ENCODE data around the gene LTBP2. TPM values are rescaled to one million over a fixed set of nuclear protein-coding genes. Genes with fewer than 3 reads are reported as not detected.

The LTBP2 gene
- total RNA-seq, 1 donor, result 157 TPM

Other genes with a start within 250 kb of the LTBP2 start
- gene SYNDIG1L, start 186.0 kb downstream of the LTBP2 start, total RNA-seq (ENCODE audit: low replicate concordance), result not detected in 2 replicates
- gene NPC2, start 118.9 kb downstream of the LTBP2 start, total RNA-seq (ENCODE audit: low replicate concordance), result 189 and 291 TPM in 2 replicates
- gene ISCA2, start 118.5 kb downstream of the LTBP2 start, total RNA-seq (ENCODE audit: low replicate concordance), result 3.1 and 12.9 TPM in 2 replicates
- 21.8 and 27.1 TPM in 2 replicates for gene AREL1, start 100.8 kb upstream of the LTBP2 start, total RNA-seq (ENCODE audit: low replicate concordance)
- 52.2 and 52.3 TPM in 2 replicates for gene FCF1, start 100.9 kb upstream of the LTBP2 start, total RNA-seq (ENCODE audit: low replicate concordance)
- gene YLPM1, start 151.1 kb upstream of the LTBP2 start, total RNA-seq (ENCODE audit: low replicate concordance), result 39.7 and 57.2 TPM in 2 replicates

All from fibroblast of the aortic adventitia (primary cell).